Measurements from ENCODE around the gene NDUFC2.
"Not testable (repeated sequence)": the region's sequence is repeated elsewhere in the genome, so short reads cannot be mapped to it uniquely, and the experiment has no call there.

The NDUFC2 gene

GRCh38 chr11:78049348-78049747, 30.3 kb downstream of the NDUFC2 start:
- no peak for DNase-seq

GRCh38 chr11:78048561-78048960, 31.1 kb downstream of the NDUFC2 start:
- DNase-seq = no peak

GRCh38 chr11:78046486-78046854, 33.2 kb downstream of the NDUFC2 start:
- DNase-seq = no peak

DNA sequence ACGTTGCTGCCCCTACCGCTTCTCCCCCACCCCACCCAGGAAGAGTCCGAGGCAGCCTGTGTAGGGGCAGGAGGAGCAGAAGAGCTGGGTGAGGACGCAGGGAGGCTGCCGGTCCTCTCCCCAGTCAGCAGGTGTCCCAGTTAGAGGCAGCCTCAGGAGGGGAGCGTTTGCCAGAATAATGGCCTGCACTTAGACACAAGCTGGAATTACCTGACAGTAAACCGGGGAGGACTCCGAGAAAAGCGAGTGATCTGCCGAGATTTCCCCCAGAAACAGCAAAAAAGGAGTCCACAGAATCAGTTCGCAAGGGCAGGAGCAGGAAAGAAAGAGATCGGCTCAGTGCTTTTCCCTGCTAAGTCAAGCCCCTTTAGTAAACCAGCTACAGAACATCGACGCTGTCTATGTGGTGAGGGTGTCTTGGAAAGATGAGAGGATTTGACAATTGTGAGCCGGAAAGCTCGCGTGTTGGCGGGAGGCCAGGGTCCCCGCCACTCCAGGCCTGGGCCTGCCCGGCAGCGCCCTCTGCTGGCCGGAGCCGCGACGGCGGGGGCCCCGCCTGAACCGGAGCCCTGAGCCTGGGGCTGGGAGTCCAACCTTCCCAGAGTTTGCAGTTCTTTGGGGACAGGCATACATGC, 33.7 kb downstream of the NDUFC2 start:
- DNase-seq = peak; percentile 53

DNA sequence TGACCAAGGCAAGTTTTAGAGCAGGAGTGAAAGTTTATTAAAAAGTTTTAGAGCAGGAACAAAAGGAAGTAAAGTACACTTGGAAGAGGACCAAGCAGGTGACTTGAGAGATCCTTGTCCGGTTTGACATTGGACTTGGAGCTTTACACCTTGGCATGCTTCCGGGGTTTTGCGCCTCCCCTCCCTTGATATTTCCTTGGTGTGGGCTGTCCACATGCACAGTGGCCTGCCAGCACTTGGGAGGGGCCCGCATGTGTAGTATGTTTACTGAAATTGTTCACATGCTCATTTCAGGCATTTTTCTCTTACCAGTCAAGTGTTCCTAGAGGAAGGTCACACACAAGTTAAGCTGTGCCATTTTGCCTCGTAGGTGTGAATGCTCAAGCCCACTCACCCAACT, 35.0 kb downstream of the NDUFC2 start:
- DNase-seq = no peak

- DNase-seq = no peak
Observed at GRCh38 chr11:78041843-78042440, 37.7 kb downstream of the NDUFC2 start.

DNA sequence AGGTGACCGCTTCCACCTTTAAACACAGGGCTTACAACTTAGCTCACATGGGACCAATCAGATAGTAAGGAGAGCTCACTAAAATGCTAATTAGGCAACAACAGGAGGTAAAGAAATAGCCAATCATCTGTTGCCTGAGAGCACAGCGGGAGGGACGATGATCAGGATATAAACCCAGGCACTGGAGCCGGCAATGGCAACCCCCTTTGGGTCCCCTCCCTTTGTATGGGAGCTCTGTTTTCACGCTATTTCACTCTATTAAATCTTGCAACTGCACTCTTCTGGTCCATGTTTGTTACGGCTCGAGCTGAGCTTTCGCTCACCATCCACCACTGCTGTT, 38.3 kb downstream of the NDUFC2 start:
- DNase-seq = not testable (repeated sequence)

- no peak for DNase-seq
Observed at GRCh38 chr11:78040691-78041379, 38.8 kb downstream of the NDUFC2 start.

- DNase-seq = peak; percentile 26
Observed at GRCh38 chr11:78039919-78040671, 39.6 kb downstream of the NDUFC2 start.

DNA sequence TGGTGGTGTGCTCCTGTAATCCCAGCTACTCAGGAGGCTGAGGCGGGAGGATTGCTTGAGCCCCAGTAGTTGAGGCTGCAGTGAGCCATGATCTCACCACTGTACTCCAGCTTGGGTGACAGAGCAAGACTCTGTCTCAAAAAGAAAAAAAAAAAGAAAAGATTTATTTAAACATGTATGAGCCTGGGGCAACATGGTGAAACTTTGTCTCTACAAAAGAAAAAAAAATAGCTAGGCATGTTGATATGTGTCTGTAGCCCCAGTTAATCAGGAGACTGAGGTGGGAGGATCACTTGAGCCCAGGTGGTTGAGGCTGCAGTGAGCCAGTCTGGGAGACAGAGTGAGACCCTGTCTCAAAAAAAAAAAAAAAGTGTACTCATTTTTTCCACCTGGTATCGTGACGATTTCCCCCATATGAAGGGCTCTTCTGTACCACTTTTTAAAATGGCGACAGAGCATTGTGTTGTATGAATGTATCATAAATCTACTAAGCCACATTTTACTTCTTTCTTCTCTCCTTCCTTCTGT, 40.2 kb downstream of the NDUFC2 start:
- DNase-seq = no peak

DNA sequence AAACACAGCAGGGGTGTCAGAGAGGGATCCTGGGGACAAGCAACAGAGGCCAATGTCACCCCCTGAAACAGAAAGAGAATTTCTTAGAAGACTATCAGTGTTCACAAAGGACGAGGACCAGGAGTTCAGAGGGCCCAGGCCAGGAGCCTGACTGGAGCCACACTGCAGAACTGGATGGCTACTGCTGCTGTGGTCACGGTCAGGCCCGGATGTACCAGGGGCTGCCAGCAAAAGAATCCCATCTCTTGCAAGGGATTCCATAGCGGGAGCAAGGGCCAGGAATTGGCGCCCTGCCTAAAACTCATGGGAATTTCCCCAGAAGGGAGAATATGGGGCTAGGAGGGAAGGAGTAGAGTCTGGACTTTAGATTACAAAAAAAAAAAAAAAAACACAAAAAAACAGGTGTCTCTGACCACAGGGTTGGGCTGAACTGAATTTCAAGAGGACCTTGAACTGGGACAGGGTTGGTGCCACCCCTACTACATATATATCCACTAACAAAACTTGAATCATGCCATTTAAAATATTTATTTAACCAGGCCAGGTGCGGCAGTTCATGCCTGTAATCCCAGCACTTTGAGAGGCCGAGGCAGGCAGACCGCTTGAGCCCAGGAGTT, 40.9 kb downstream of the NDUFC2 start:
- DNase-seq = no peak

- DNase-seq = no peak
Observed at GRCh38 chr11:78037825-78038620, 41.6 kb downstream of the NDUFC2 start.

DNA sequence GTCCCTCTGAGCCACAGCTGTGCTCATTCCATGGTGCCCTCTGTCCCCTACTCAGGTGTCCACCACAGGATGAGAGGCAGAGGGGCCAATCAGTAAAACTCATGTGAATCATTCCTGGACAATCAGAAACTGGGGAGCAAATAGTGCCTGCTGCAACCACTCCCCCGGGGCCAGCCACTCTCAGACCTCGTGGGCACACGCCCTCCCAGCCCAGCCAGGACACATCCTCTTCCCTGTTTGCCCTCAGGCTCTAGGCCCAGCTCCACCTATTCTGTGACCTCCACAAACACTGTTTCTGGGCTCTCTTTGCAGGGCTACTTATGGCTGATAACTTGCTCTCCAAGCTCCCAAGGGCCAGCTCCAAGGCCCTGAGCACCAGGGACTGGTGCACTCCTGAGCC, 42.6 kb downstream of the NDUFC2 start:
- no peak for DNase-seq

GRCh38 chr11:78036313-78036712, 43.3 kb downstream of the NDUFC2 start:
- no peak for DNase-seq

DNA sequence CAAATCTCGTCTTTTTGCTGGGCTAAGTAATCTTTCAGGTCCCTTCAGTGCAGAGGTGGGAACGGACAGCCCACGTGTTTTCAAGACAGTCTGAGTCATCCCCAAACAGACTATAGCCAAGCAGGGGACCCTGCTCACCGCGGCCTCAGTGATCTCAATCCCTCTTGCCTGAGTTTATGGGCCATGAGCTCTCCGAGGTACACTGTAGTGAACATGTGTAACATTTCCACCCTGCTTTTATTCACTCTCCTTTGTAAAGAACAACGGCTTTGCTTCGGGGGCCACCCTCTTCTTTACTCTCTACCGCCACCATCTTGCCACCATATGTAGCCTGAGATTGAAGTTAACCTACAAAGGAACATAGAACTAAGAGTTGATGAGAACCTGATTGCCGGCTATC, 45.0 kb downstream of the NDUFC2 start:
- no peak for DNase-seq

DNA sequence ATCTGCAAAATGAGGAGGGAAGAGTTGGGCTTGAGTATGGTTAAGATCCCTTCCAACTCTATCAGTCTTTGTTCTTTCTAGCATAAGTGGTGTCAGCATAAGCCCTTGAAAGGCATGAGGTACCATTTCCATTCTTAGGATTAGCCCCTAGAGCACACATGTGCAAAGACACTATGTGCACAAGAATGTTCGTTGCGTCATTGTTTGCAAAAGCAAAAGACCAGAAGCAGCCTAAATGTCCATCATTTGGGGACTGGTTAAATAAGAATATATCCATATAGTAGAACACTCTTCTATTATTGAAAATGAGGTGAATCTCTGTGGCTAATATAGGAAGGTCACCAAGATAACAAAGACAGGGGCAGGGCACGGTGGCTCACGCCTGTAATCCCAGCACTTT, 46.6 kb downstream of the NDUFC2 start:
- DNase-seq = no peak

DNA sequence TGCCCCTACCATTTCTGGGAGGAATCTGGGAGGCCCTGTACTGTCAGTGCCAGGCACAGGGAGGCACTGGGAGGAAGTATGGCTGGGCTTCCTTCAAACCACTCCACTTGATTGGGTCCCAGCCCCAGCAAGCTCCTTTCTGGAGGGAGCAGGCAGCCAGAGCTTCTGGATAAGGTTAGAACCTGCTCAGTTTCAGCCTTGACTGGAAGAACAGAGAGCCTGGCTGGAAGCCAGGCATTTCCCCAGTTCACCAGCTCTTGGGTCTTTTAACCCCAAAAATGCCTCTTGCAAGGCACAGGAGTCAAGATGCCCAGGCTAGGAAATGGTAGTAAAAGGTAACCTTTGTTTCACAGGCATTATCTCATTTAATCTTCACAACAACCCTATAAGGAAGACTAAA, 47.6 kb downstream of the NDUFC2 start:
- no peak for DNase-seq

DNA sequence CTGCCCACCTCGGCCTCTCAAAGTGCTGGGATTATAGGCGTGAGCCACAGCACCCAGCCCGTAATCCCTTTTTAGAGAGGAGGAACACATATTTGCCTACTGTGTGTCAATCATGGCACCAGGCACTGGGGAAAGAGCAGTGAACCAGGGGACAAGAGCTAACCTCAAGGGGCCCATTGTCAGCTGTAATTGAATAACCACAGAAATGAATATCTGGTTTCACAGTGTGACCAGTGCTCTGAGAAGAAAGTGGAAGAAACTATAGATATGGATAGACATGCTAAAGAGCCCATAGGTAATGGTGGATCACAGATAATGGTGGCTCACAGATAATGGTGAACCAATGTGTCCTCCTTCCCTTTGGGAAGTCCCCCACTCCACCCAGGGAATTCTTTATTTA, 48.0 kb downstream of the NDUFC2 start:
- no peak for DNase-seq

DNA sequence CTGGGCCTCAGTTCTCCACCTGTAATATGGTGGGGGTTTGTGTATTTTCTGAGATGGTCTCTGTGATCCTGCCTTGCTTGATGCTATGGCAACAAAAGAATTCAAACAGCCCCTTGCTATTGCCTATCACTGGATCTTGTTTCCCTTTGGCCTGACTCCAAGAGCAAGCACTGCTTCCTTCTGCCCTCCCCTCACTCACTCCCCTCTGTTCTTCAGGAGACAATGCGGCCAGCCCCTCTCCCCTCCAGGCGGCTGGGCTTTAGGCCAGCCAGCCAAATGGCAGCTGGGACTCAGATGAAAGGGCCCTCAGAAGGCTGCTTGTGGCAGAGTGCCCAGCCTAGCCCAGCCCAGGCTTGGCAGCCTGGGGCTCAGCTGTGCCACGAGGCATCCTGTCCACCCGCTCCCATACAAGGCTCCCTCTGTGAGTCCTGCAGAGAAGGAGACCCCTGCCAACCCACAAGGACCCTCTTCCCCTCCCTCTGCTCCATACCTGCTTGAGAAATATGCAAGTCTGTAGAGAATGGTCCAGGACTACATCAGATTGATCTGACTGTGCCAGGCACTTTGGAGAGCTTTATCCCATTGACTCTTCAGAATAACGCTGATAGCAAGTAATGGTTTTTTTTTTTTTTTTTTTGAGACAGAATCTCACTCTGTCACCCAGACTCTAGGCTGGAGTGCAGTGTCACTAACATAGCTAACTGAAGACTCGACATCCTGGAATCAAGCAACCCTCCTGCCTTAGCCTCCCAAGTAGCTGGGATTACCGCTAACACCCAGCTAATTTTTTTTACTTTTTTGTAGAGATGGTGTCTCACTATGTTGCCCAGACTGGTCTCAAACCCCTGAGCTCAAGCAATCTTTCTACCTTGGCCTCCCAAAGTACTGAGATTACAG, 49.0 kb downstream of the NDUFC2 start:
- DNase-seq = no peak

DNA sequence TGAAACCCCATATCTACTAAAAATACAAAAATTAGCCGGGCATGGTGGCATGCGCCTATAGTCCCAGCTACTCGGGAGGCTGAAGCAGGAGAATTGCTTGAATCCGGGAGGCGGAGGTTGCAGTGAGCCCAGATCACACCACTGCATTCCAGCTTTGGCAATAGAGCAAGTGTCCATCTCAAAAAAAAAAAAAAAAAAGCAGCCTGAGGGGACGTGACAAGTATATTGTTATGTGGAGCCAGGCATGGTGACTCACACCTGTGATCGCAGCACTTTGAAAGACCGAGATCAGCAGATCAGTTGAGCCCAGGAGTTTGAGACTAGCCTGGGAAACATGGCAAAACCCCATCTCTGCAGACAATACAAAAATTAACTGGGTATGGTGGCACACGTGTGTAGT, 51.2 kb downstream of the NDUFC2 start:
- DNase-seq = not testable (repeated sequence)

- DNase-seq = no peak
Observed at GRCh38 chr11:78027759-78028158, 51.9 kb downstream of the NDUFC2 start.
